GM23248 (cell line): ENCODE results near the gene CLDN15.

Experiments used
- EZH2 ChIP-seq: fragments of 200-600 bp; sonication (generic); IDR thresholded peaks from 2 replicates; pipeline ENCODE4 v1.6.1; 2018; ENCODE audit warnings: antibody characterized with exemption, mild to moderate bottlenecking; ENCODE audit not compliant: insufficient read depth, poor library complexity, severe bottlenecking
- EZH2phosphoT487 ChIP-seq: fragments of 200-600 bp; sonication (generic); IDR thresholded peaks from 2 replicates; pipeline ENCODE4 v1.6.1; 2018; ENCODE audit warnings: antibody characterized with exemption, moderate library complexity, mild to moderate bottlenecking, low read depth; ENCODE audit not compliant: insufficient read depth

- TF ChIP-seq EZH2 (no peak), EZH2phosphoT487 (no peak)
These were observed 14.5 kb upstream of the CLDN15 start for GRCh38 chr7:101251871-101252659.
